Measurements from ENCODE around the gene RAB5B. TPM values are rescaled to one million over a fixed set of nuclear protein-coding genes. Genes with fewer than 3 reads are reported as not detected.

RAB5B gene
- total RNA-seq, 1 experiment from 2014 or later: 48.4 TPM

DNA sequence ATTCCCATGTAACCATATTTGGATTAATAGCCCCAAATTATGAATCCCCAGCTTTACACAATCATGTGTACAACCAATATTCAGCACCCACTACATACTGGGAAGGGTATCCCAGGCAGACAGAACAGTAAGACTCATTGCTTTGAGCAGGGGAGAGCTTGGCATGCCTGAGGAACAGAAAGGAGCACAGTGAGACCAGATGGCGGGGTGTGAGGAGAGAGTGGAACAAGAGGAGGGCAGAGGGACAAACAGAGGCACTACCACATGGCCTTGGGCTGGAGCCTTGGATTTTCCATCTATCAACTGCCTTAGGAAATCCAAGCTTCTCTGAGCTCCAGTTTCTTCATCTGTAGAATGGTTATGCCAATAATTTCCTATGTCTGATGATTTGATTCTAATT is 39.1 kb upstream of the RAB5B start:
- H4K91ac ChIP-seq (ENCODE audit: insufficient read length, low read depth, low read length): no peak overlapping the region
- H3K27me3 ChIP-seq (ENCODE audit: insufficient read depth, low read length): peaks cover 4% of the 10 kb centered on the region; the same call in 1 of the 2 replicates
- no peak overlapping the region for H3K56ac ChIP-seq (ENCODE audit: insufficient read length, low read depth, low read length)
- H2AK5ac ChIP-seq (ENCODE audit: insufficient read length, low read length): no peak overlapping the region
- no peak overlapping the region for H3K4me2 ChIP-seq (ENCODE audit: insufficient read depth, insufficient read length, low read length)
- no peak overlapping the region for H3K14ac ChIP-seq (ENCODE audit: insufficient read depth, low read length)
- Mint-ChIP-seq H3K36me3 (ENCODE audit: insufficient read depth in 1 of 3, low read depth in 3 of 3) (no peaks in the 10 kb centered on the region; a peak in 1 of 7 replicates), H3K9me3 (no peaks in the 10 kb centered on the region; a peak in 1 of 5 replicates), H3K27ac (no peak overlapping the region), H3K4me1 (peaks cover 26 to 29% of the 10 kb centered on the region in 2 experiments), H3K4me3 (no peak overlapping the region; a peak in 1 of 5 replicates), H3K27me3 (ENCODE audit: low read depth) (peaks cover 32% of the 10 kb centered on the region)
- DNase-seq: no peak
- no peak overlapping the region for H2BK20ac ChIP-seq (ENCODE audit: low read depth, low read length, poor library complexity, severe bottlenecking)
- H3K23me2 ChIP-seq (ENCODE audit: insufficient read length, low read depth, low read length, poor library complexity, severe bottlenecking): peaks cover 15% of the 10 kb centered on the region
- H2BK5ac ChIP-seq (ENCODE audit: insufficient read length, low read length): no peak overlapping the region
- TF ChIP-seq, protein P1, sequence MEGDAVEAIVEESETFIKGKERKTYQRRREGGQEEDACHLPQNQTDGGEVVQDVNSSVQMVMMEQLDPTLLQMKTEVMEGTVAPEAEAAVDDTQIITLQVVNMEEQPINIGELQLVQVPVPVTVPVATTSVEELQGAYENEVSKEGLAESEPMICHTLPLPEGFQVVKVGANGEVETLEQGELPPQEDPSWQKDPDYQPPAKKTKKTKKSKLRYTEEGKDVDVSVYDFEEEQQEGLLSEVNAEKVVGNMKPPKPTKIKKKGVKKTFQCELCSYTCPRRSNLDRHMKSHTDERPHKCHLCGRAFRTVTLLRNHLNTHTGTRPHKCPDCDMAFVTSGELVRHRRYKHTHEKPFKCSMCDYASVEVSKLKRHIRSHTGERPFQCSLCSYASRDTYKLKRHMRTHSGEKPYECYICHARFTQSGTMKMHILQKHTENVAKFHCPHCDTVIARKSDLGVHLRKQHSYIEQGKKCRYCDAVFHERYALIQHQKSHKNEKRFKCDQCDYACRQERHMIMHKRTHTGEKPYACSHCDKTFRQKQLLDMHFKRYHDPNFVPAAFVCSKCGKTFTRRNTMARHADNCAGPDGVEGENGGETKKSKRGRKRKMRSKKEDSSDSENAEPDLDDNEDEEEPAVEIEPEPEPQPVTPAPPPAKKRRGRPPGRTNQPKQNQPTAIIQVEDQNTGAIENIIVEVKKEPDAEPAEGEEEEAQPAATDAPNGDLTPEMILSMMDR (conservative IDR thresholded peaks at IDR 0.05): no peak
- no peak overlapping the region for H3K18ac ChIP-seq (ENCODE audit: insufficient read length, low read depth, low read length)
- no peak overlapping the region for H2AFZ ChIP-seq (ENCODE audit: low read length)
- no peak overlapping the region for H2BK15ac ChIP-seq (ENCODE audit: low read depth, low read length)
- no peak overlapping the region for H4K8ac ChIP-seq (replicated peaks; ENCODE audit: insufficient read length, low read depth, low read length)
- H3K9ac ChIP-seq (ENCODE audit: extremely low read depth, insufficient read length, low read length): no peak overlapping the region
- H3K79me2 ChIP-seq (ENCODE audit: insufficient read depth, low read length): no peaks in the 10 kb centered on the region
- no peak overlapping the region for H2BK12ac ChIP-seq (ENCODE audit: insufficient read length, low read depth, low read length)
- H3K79me1 ChIP-seq (ENCODE audit: insufficient read depth, low read depth, low read length, poor library complexity, severe bottlenecking): no peaks in the 10 kb centered on the region
- H3K4ac ChIP-seq (ENCODE audit: low read depth, low read length): no peak overlapping the region
- no CpG with 5 or more reads among the region's 1 CpG for WGBS (ENCODE audit: extremely low coverage, insufficient read length, low lambda C conversion rate)
- no peak overlapping the region for H3K27ac ChIP-seq (ENCODE audit: insufficient read length, low read depth, low read length)
- H2BK120ac ChIP-seq (ENCODE audit: low read depth, low read length, poor library complexity, severe bottlenecking): no peak overlapping the region
- peaks cover 3% of the 10 kb centered on the region; the same call in 1 of the 2 replicates for H3K4me1 ChIP-seq (ENCODE audit: insufficient read depth, low read length)
- no peaks in the 10 kb centered on the region for H4K20me1 ChIP-seq (ENCODE audit: control insufficient read depth, insufficient read depth, insufficient read length)
- no peak overlapping the region for H3K23ac ChIP-seq (ENCODE audit: insufficient read length, low read depth, low read length)
- no peak overlapping the region for H3T11ph ChIP-seq (ENCODE audit: low read length)
- no peak overlapping the region for H4K5ac ChIP-seq (ENCODE audit: insufficient read length, low read depth, low read length)
- H3K9me3 ChIP-seq (ENCODE audit: control insufficient read depth, low read depth, low read length): no peaks in the 10 kb centered on the region
